SK-N-SH treated with all-trans-retinoic acid at 6 μM for 48 hours (cell line): ENCODE measurements around the gene AP1S2.

ENCODE experiments used
- BACH2 ChIP-seq: fragments of 250-450 bp; sonication (Bioruptor Pico); IDR thresholded peaks from 2 replicates; pipeline ENCODE4 v1.9.0; 2021; ENCODE audit warnings: mild to moderate bottlenecking, borderline replicate concordance
- GLIS3 ChIP-seq: fragments of 250-450 bp; sonication (Bioruptor Pico); IDR thresholded peaks from 2 replicates; pipeline ENCODE4 v1.5.0; 2020; ENCODE audit warnings: mild to moderate bottlenecking, moderate library complexity
- ISL1 ChIP-seq: fragments of 250-450 bp; sonication (Bioruptor Pico); IDR thresholded peaks from 2 replicates; pipeline ENCODE4 v2.1.2; 2022; ENCODE audit warnings: mild to moderate bottlenecking, moderate library complexity
- PATZ1 ChIP-seq: fragments of 250-450 bp; sonication (Bioruptor Pico); IDR thresholded peaks from 2 replicates; pipeline ENCODE4 v1.8.0; 2020; ENCODE audit warnings: mild to moderate bottlenecking, moderate library complexity, borderline replicate concordance
- POU6F1 ChIP-seq: fragments of 250-450 bp; sonication (Bioruptor Pico); IDR thresholded peaks from 2 replicates; pipeline ENCODE4 v1.8.0; 2021; ENCODE audit warnings: low read depth, mild to moderate bottlenecking, moderate library complexity, borderline replicate concordance
- RARB ChIP-seq: fragments of 250-450 bp; sonication (Bioruptor Pico); IDR thresholded peaks from 2 replicates; pipeline ENCODE4 v1.8.0; 2021; ENCODE audit warnings: mild to moderate bottlenecking, moderate library complexity

GRCh38 chrX:15903186-15903681, 48.6 kb upstream of the AP1S2 start:
- TF ChIP-seq ISL1 (CRISPR knock-in tag) (no peak), PATZ1 (CRISPR knock-in tag) (no peak), GLIS3 (CRISPR knock-in tag) (no peak), RARB (no peak), BACH2 (CRISPR knock-in tag) (no peak), POU6F1 (CRISPR knock-in tag) (no peak)
